Measurements from ENCODE around the gene IL5. TPM values are rescaled to one million over a fixed set of nuclear protein-coding genes. Genes with fewer than 3 reads are reported as not detected.
"Not testable (repeated sequence)": the region's sequence is repeated elsewhere in the genome, so short reads cannot be mapped to it uniquely, and the experiment has no call there.

The IL5 gene
- total RNA-seq, 2 experiments from 2014 or later = 4.1 to 5.0 TPM

- H3K4me1 Mint-ChIP-seq (ENCODE audit: low read depth) = peaks cover 45% of the 10 kb centered on the region
- peaks cover 4% of the 10 kb centered on the region for H3K27me3 Mint-ChIP-seq
- H3K9me3 Mint-ChIP-seq = peaks cover 4% of the 10 kb centered on the region
- intact Hi-C loops (cut with micrococcal nuclease) = loop anchor here (5.0 kb wide), 3 partner anchors 48 to 338 kb away; partner anchors contain the start of genes GDF9, KIF3A and UQCRQ
- POLR2A ChIA-PET = no interaction called here
- H3K27ac Mint-ChIP-seq = no peak overlapping the region
- peak; percentile 25 for DNase-seq
- no peaks in the 10 kb centered on the region for H3K36me3 Mint-ChIP-seq
- H3K4me3 Mint-ChIP-seq = no peak overlapping the region
- CTCF ChIA-PET = interaction anchor here (0.7 to 4.8 kb wide), 6 partner anchors 8 to 292 kb away, joined by 3 to 50 read pairs (median 12); no protein-coding TSS in a partner anchor
Observed at GRCh38 chr5:132528866-132529634, 14.3 kb downstream of the IL5 start.

- peaks cover 4% of the 10 kb centered on the region for H3K27me3 Mint-ChIP-seq
- intact Hi-C loops (cut with micrococcal nuclease) = loop anchor here (5.0 kb wide), 3 partner anchors 49 to 339 kb away; partner anchors contain the start of genes GDF9, KIF3A and UQCRQ
- CTCF ChIA-PET = interaction anchor here (1.0 to 4.8 kb wide), 13 partner anchors 9 to 293 kb away, joined by 3 to 50 read pairs (median 7); partner anchors contain the start of gene RAD50
- no peak overlapping the region for H3K27ac Mint-ChIP-seq
- H3K9me3 Mint-ChIP-seq = peaks cover 4% of the 10 kb centered on the region
- H3K36me3 Mint-ChIP-seq = no peaks in the 10 kb centered on the region
- DNase-seq = no peak
- POLR2A ChIA-PET = interaction anchor here (0.5 kb wide), 1 partner anchor 171 kb away, joined by 3 read pairs; no protein-coding TSS in a partner anchor
- no peak overlapping the region for H3K4me3 Mint-ChIP-seq
- H3K4me1 Mint-ChIP-seq (ENCODE audit: low read depth) = peaks cover 45% of the 10 kb centered on the region
Observed at GRCh38 chr5:132528021-132528420, 15.3 kb downstream of the IL5 start.

GRCh38 chr5:132526974-132527564, 16.3 kb downstream of the IL5 start:
- Mint-ChIP-seq H3K4me3 (no peak overlapping the region), H3K27ac (no peak overlapping the region), H3K27me3 (peaks cover 2% of the 10 kb centered on the region), H3K36me3 (no peaks in the 10 kb centered on the region), H3K4me1 (ENCODE audit: low read depth) (peaks cover 45% of the 10 kb centered on the region), H3K9me3 (peaks cover 4% of the 10 kb centered on the region)
- CTCF ChIA-PET = interaction anchor here (0.6 to 4.8 kb wide), 44 partner anchors 10 to 525 kb away, joined by 3 to 50 read pairs (median 4); partner anchors contain the start of genes CCNI2, HSPA4, IRF1 and RAD50
- DNase-seq = no peak
- POLR2A ChIA-PET = no interaction called here
- intact Hi-C loops (cut with micrococcal nuclease) = loop anchor here (1.0 to 5.0 kb wide), 5 partner anchors 50 to 340 kb away; partner anchors contain the start of genes GDF9, KIF3A and UQCRQ

- H3K36me3 Mint-ChIP-seq = no peaks in the 10 kb centered on the region
- ChIA-PET POLR2A (interaction anchor here (0.5 to 1.3 kb wide), 3 partner anchors 28 to 314 kb away, joined by 3 read pairs; partner anchors contain the start of gene RAD50), CTCF (interaction anchor here (0.6 to 4.8 kb wide), 55 partner anchors 10 to 1202 kb away, joined by 3 to 50 read pairs (median 4); partner anchors contain the start of genes CCNI2, HSPA4, IRF1 and RAD50)
- H3K27ac Mint-ChIP-seq = no peak overlapping the region
- no peak overlapping the region for H3K4me3 Mint-ChIP-seq
- H3K27me3 Mint-ChIP-seq = peaks cover 2% of the 10 kb centered on the region
- H3K4me1 Mint-ChIP-seq (ENCODE audit: low read depth) = peaks cover 38% of the 10 kb centered on the region
- peak; percentile 48 for DNase-seq
- H3K9me3 Mint-ChIP-seq = peaks cover 4% of the 10 kb centered on the region
- intact Hi-C loops (cut with micrococcal nuclease) = loop anchor here (1.0 to 5.0 kb wide), 5 partner anchors 51 to 341 kb away; partner anchors contain the start of genes GDF9, KIF3A and UQCRQ
Observed at GRCh38 chr5:132526290-132526973, 16.9 kb downstream of the IL5 start.

GRCh38 chr5:132525299-132525724, 18.0 kb downstream of the IL5 start:
- ChIA-PET POLR2A (interaction anchor here (0.6 to 1.3 kb wide), 2 partner anchors 31 to 116 kb away, joined by 3 read pairs; partner anchors contain the start of gene RAD50), CTCF (interaction anchor here (0.9 to 4.8 kb wide), 14 partner anchors 17 to 305 kb away, joined by 3 to 50 read pairs (median 6); partner anchors contain the start of genes CCNI2 and SHROOM1)
- intact Hi-C loops (cut with micrococcal nuclease) = loop anchor here (1.0 to 5.0 kb wide), 5 partner anchors 52 to 342 kb away; partner anchors contain the start of genes GDF9, KIF3A and UQCRQ
- peaks cover 39% of the 10 kb centered on the region for H3K4me1 Mint-ChIP-seq (ENCODE audit: low read depth)
- no peaks in the 10 kb centered on the region for H3K36me3 Mint-ChIP-seq
- H3K27me3 Mint-ChIP-seq = peaks cover 2% of the 10 kb centered on the region
- H3K27ac Mint-ChIP-seq = no peak overlapping the region
- DNase-seq = peak; percentile 20
- no peak overlapping the region for H3K4me3 Mint-ChIP-seq
- peaks cover 7% of the 10 kb centered on the region for H3K9me3 Mint-ChIP-seq

- ChIA-PET POLR2A (interaction anchor here (1.3 kb wide), 1 partner anchor 32 kb away, joined by 3 read pairs; the partner anchor contains the start of gene RAD50), CTCF (interaction anchor here (1.2 to 4.8 kb wide), 5 partner anchors 22 to 293 kb away, joined by 3 to 25 read pairs (median 7); no protein-coding TSS in a partner anchor)
- H3K4me3 Mint-ChIP-seq, H3K27me3 Mint-ChIP-seq, H3K36me3 Mint-ChIP-seq, DNase-seq, H3K9me3 Mint-ChIP-seq, H3K27ac Mint-ChIP-seq: not testable (repeated sequence)
- H3K4me1 Mint-ChIP-seq (ENCODE audit: low read depth) = peaks cover 41% of the 10 kb centered on the region
- intact Hi-C loops (cut with micrococcal nuclease) = loop anchor here (1.0 to 5.0 kb wide), 5 partner anchors 52 to 342 kb away; partner anchors contain the start of genes GDF9, KIF3A and UQCRQ
Observed at GRCh38 chr5:132524877-132525276, 18.4 kb downstream of the IL5 start.

GRCh38 chr5:132522067-132522466, 21.3 kb downstream of the IL5 start:
- H3K9me3 Mint-ChIP-seq; intact Hi-C loops (cut with micrococcal nuclease); POLR2A ChIA-PET; DNase-seq; H3K36me3 Mint-ChIP-seq; H3K4me3 Mint-ChIP-seq; H3K27ac Mint-ChIP-seq; H3K27me3 Mint-ChIP-seq: not testable (repeated sequence)
- CTCF ChIA-PET = interaction anchor here (1.0 to 1.3 kb wide), 2 partner anchors 16 to 135 kb away, joined by 3 to 4 read pairs; no protein-coding TSS in a partner anchor
- H3K4me1 Mint-ChIP-seq (ENCODE audit: low read depth) = peaks cover 34% of the 10 kb centered on the region

GRCh38 chr5:132513618-132514336, 29.5 kb downstream of the IL5 start:
- H3K4me1 Mint-ChIP-seq (ENCODE audit: low read depth); H3K27ac Mint-ChIP-seq; CTCF ChIA-PET; H3K27me3 Mint-ChIP-seq; H3K4me3 Mint-ChIP-seq; DNase-seq; H3K36me3 Mint-ChIP-seq; POLR2A ChIA-PET; H3K9me3 Mint-ChIP-seq; intact Hi-C loops (cut with micrococcal nuclease): not testable (repeated sequence)

GRCh38 chr5:132510076-132510475, 33.2 kb downstream of the IL5 start:
- H3K9me3 Mint-ChIP-seq = no peaks in the 10 kb centered on the region
- H3K27me3 Mint-ChIP-seq = peaks cover 23% of the 10 kb centered on the region
- DNase-seq = no peak
- no peak overlapping the region for H3K4me3 Mint-ChIP-seq
- H3K36me3 Mint-ChIP-seq = no peaks in the 10 kb centered on the region
- POLR2A ChIA-PET = no interaction called here
- no peak overlapping the region for H3K27ac Mint-ChIP-seq
- intact Hi-C loops (cut with micrococcal nuclease) = no loop called here
- CTCF ChIA-PET = interaction anchor here (1.0 to 1.7 kb wide), 2 partner anchors 9 to 123 kb away, joined by 3 to 4 read pairs; no protein-coding TSS in a partner anchor
- no peaks in the 10 kb centered on the region for H3K4me1 Mint-ChIP-seq (ENCODE audit: low read depth)

- peak; percentile 34 for DNase-seq
- intact Hi-C loops (cut with micrococcal nuclease) = loop anchor here (1.0 kb wide), 1 partner anchor 314 kb away; no protein-coding TSS in a partner anchor
- Mint-ChIP-seq H3K4me1 (ENCODE audit: low read depth) (peaks cover 2% of the 10 kb centered on the region), H3K36me3 (no peaks in the 10 kb centered on the region), H3K27ac (no peak overlapping the region), H3K4me3 (no peak overlapping the region), H3K27me3 (peaks cover 22% of the 10 kb centered on the region), H3K9me3 (no peaks in the 10 kb centered on the region)
- POLR2A ChIA-PET = interaction anchor here (1.2 kb wide), 1 partner anchor 25 kb away, joined by 3 read pairs; no protein-coding TSS in a partner anchor
- CTCF ChIA-PET = interaction anchor here (0.7 to 13.6 kb wide), 13 partner anchors 11 to 319 kb away, joined by 3 to 461 read pairs (median 4); no protein-coding TSS in a partner anchor
Observed at GRCh38 chr5:132506094-132506692, 37.1 kb downstream of the IL5 start.
